HG03064 (cell line): Measurements from ENCODE around the gene TMEM187.

ENCODE experiments used
- ATAC-seq: cut with Tn5 transposase; IDR thresholded peaks from one replicate; pipeline ENCODE4 v1.9.1; 2021; ENCODE audit warnings: low read depth; ENCODE audit not compliant: unreplicated experiment

TMEM187 gene

GRCh38 chrX:153953342-153953830, 19.2 kb upstream of the TMEM187 start:
- no peak for ATAC-seq

- ATAC-seq = no peak
Measured at GRCh38 chrX:153953892-153954557, 18.5 kb upstream of the TMEM187 start.

- no peak for ATAC-seq
Measured at GRCh38 chrX:153954558-153955227, 17.9 kb upstream of the TMEM187 start.

- ATAC-seq = no peak
Measured at GRCh38 chrX:153955228-153955732, 17.3 kb upstream of the TMEM187 start.

GRCh38 chrX:153956044-153956907, 16.3 kb upstream of the TMEM187 start:
- no peak for ATAC-seq

GRCh38 chrX:153957224-153957623, 15.3 kb upstream of the TMEM187 start:
- no peak for ATAC-seq

GRCh38 chrX:153958605-153959004, 13.9 kb upstream of the TMEM187 start:
- ATAC-seq = no peak

GRCh38 chrX:153959649-153960048, 12.9 kb upstream of the TMEM187 start:
- ATAC-seq = no peak

- ATAC-seq = no peak
Measured at GRCh38 chrX:153960077-153960476, 12.5 kb upstream of the TMEM187 start.

GRCh38 chrX:153960786-153961185, 11.8 kb upstream of the TMEM187 start:
- no peak for ATAC-seq

- ATAC-seq = no peak
Measured at GRCh38 chrX:153961292-153961691, 11.3 kb upstream of the TMEM187 start.

- no peak for ATAC-seq
Measured at GRCh38 chrX:153963546-153963945, 9.0 kb upstream of the TMEM187 start.

- ATAC-seq = no peak
Measured at GRCh38 chrX:153964105-153964504, 8.4 kb upstream of the TMEM187 start.

GRCh38 chrX:153965406-153965805, 7.1 kb upstream of the TMEM187 start:
- ATAC-seq = no peak

- no peak for ATAC-seq
Measured at GRCh38 chrX:153966283-153966688, 6.3 kb upstream of the TMEM187 start.

- no peak for ATAC-seq
Measured at GRCh38 chrX:153966841-153967535, 5.6 kb upstream of the TMEM187 start.

GRCh38 chrX:153967536-153968224, 4.9 kb upstream of the TMEM187 start:
- no peak for ATAC-seq

GRCh38 chrX:153968255-153968654, 4.3 kb upstream of the TMEM187 start:
- no peak for ATAC-seq

GRCh38 chrX:153968754-153969124, 3.8 kb upstream of the TMEM187 start:
- ATAC-seq = no peak
